IMR-90 (cell line): ENCODE results near the gene CHCT1. TPM values are rescaled to one million over a fixed set of nuclear protein-coding genes. Genes with fewer than 3 reads are reported as not detected.

Source experiments
- ATAC-seq: fragments of 200-7000 bp; cut with Tn5 transposase; 2 replicates; pipeline ENCODE4 v1.9.1; 2020; ENCODE audit warnings: low read depth, mild to moderate bottlenecking, moderate library complexity
- BruUV-seq: library from RNA; stranded (reverse); fragments of 400-500 nt; replicated peaks from 2 replicates; lab custom pipeline; 2021; lab: Mats Ljungman, UMichigan
- CTCF ChIA-PET: fragments of 300-600 bp; formaldehyde crosslinking; extraction: SDS; loops from one replicate; lab custom pipeline; 2021; ENCODE audit warnings: antibody characterized with exemption; lab: Yijun Ruan, JAX
- POLR2A ChIA-PET: fragments of 300-600 bp; sonication (Branson Sonifier 250); formaldehyde crosslinking; loops from one replicate; lab custom pipeline; 2022; ENCODE audit warnings: antibody characterized with exemption; ENCODE audit not compliant: unreplicated experiment; lab: Charles Lee
- DNase-seq: peaks from one replicate; pipeline ENCODE4 v3.0.0; 2013
- H2AFZ ChIP-seq: replicated peaks from 2 replicates; pipeline ENCODE3; 2013; ENCODE audit warnings: low read length, mild to moderate bottlenecking; ENCODE audit not compliant: poor library complexity
- H2AK5ac ChIP-seq: 2 replicates; pipeline ENCODE4 v1.6.1; 2013; ENCODE audit warnings: low read depth, low read length, inconsistent platforms
- H2AK9ac ChIP-seq: replicated peaks from 2 replicates; pipeline ENCODE3; 2013; ENCODE audit warnings: mild to moderate bottlenecking, low read depth, low read length, moderate library complexity; ENCODE audit not compliant: poor library complexity
- H2BK120ac ChIP-seq: 2 replicates; pipeline ENCODE4 v1.6.1; 2013; ENCODE audit warnings: low read depth, low read length, inconsistent platforms
- H2BK15ac ChIP-seq: 3 replicates; pipeline ENCODE4 v1.6.1; 2013; ENCODE audit warnings: low read depth, low read length, inconsistent platforms
- H2BK20ac ChIP-seq: 2 replicates; pipeline ENCODE4 v1.6.1; 2013; ENCODE audit warnings: low read depth, mild to moderate bottlenecking, inconsistent platforms, low read length, moderate library complexity
- H2BK5ac ChIP-seq: 2 replicates; pipeline ENCODE4 v1.6.1; 2013; ENCODE audit warnings: mild to moderate bottlenecking, low read depth, low read length, inconsistent platforms; ENCODE audit not compliant: poor library complexity, severe bottlenecking
- H3K14ac ChIP-seq: replicated peaks from 2 replicates; pipeline ENCODE4 v1.6.1; 2013; ENCODE audit warnings: low read depth, low read length, inconsistent platforms
- H3K18ac ChIP-seq: 2 replicates; pipeline ENCODE4 v1.6.1; 2013; ENCODE audit warnings: low read depth, low read length, control low read depth
- H3K23ac ChIP-seq: 2 replicates; pipeline ENCODE4 v1.6.1; 2013; ENCODE audit warnings: low read depth, low read length, inconsistent platforms
- H3K27ac ChIP-seq: 2 replicates; pipeline ENCODE4 v1.5.1; 2013; ENCODE audit warnings: mild to moderate bottlenecking, control low read depth, low read length; ENCODE audit not compliant: insufficient read depth
- H3K27me3 ChIP-seq: 2 replicates; pipeline ENCODE4 v1.6.1; 2013; ENCODE audit warnings: low read length; ENCODE audit not compliant: control insufficient read depth, insufficient read depth
- H3K36me3 ChIP-seq: 2 replicates; pipeline ENCODE4 v1.6.1; 2013; ENCODE audit warnings: low read length, mixed read lengths; ENCODE audit not compliant: control insufficient read depth, insufficient read depth
- H3K4ac ChIP-seq: 2 replicates; pipeline ENCODE4 v1.6.1; 2013; ENCODE audit warnings: low read depth, low read length, inconsistent platforms
- H3K4me1 ChIP-seq: 2 replicates; pipeline ENCODE4 v1.6.1; 2013; ENCODE audit warnings: low read length, mixed read lengths; ENCODE audit not compliant: control insufficient read depth, insufficient read depth
- H3K4me2 ChIP-seq: 2 replicates; pipeline ENCODE4 v1.6.1; 2013; ENCODE audit warnings: low read depth, mild to moderate bottlenecking, control low read depth, low read length, moderate library complexity
- H3K4me3 ChIP-seq: 2 replicates; pipeline ENCODE4 v1.5.1; 2013; ENCODE audit warnings: low read depth, mild to moderate bottlenecking, control low read depth, low read length, moderate library complexity; ENCODE audit not compliant: insufficient read depth
- H3K56ac ChIP-seq: 2 replicates; pipeline ENCODE4 v1.6.1; 2013; ENCODE audit warnings: low read length, inconsistent platforms; ENCODE audit not compliant: insufficient read depth; ENCODE audit errors: extremely low read depth
- H3K79me1 ChIP-seq, 2 experiments: 2 replicates each; pipeline ENCODE4 v1.6.1; 2013; ENCODE audit warnings: low read length in 2 of 2, inconsistent platforms in 1 of 2, low read depth in 1 of 2
- H3K9ac ChIP-seq: 2 replicates; pipeline ENCODE4 v1.6.1; 2013; ENCODE audit warnings: low read depth, low read length, control low read depth
- H3K9me1 ChIP-seq: 2 replicates; pipeline ENCODE4 v1.6.1; 2013; ENCODE audit warnings: low read length, inconsistent platforms; ENCODE audit not compliant: insufficient read depth
- H3K9me3 ChIP-seq: 2 replicates; pipeline ENCODE4 v1.6.1; 2013; ENCODE audit warnings: low read length; ENCODE audit not compliant: control insufficient read depth, insufficient read depth
- H4K20me1 ChIP-seq: 2 replicates; pipeline ENCODE4 v1.6.1; 2013; ENCODE audit warnings: low read length, inconsistent platforms; ENCODE audit not compliant: insufficient read depth
- H4K5ac ChIP-seq: 2 replicates; pipeline ENCODE4 v1.6.1; 2013; ENCODE audit warnings: mild to moderate bottlenecking, low read depth, low read length, control low read depth
- H4K8ac ChIP-seq, 2 experiments: 2 replicates each; pipeline ENCODE4 v1.6.1; 2013; ENCODE audit warnings: low read depth in 2 of 2, low read length in 2 of 2, control low read depth in 1 of 2, inconsistent platforms in 1 of 2
- H4K91ac ChIP-seq: 2 replicates; pipeline ENCODE4 v1.6.1; 2013; ENCODE audit warnings: low read depth, low read length, inconsistent platforms; ENCODE audit not compliant: insufficient read depth
- BHLHE40 ChIP-seq: fragments of 150-350 bp; IDR thresholded peaks from 2 replicates; pipeline ENCODE4 v1.6.1; 2016; ENCODE audit warnings: mild to moderate bottlenecking, low read depth, low read length
- CEBPB ChIP-seq: IDR thresholded peaks from 2 replicates; pipeline ENCODE4 v1.6.1; 2012; ENCODE audit warnings: low read depth, low read length, improper control_type of control experiment
- ELK1 ChIP-seq: fragments of 150-350 bp; IDR thresholded peaks from 2 replicates; pipeline ENCODE4 v1.6.1; 2016; ENCODE audit warnings: low read depth, mild to moderate bottlenecking, low read length, moderate library complexity, borderline replicate concordance
- FOS ChIP-seq: fragments of 150-350 bp; IDR thresholded peaks from 2 replicates; pipeline ENCODE4 v1.6.1; 2016; ENCODE audit warnings: low read depth, low read length
- MAFK ChIP-seq: IDR thresholded peaks from 2 replicates; pipeline ENCODE4 v1.6.1; 2012; ENCODE audit warnings: low read depth, low read length, improper control_type of control experiment
- MAZ ChIP-seq: IDR thresholded peaks from 2 replicates; pipeline ENCODE4 v1.6.1; 2012; ENCODE audit warnings: low read depth, mild to moderate bottlenecking, low read length, improper control_type of control experiment, moderate library complexity, borderline replicate concordance
- MXI1 ChIP-seq: IDR thresholded peaks from 2 replicates; pipeline ENCODE4 v1.6.1; 2012; ENCODE audit warnings: low read depth, mild to moderate bottlenecking, low read length, moderate library complexity, borderline replicate concordance
- NFE2L2 ChIP-seq: fragments of 150-350 bp; IDR thresholded peaks from 2 replicates; pipeline ENCODE4 v1.6.1; 2016; ENCODE audit warnings: low read depth, mild to moderate bottlenecking, low read length
- RAD21 ChIP-seq: IDR thresholded peaks from 2 replicates; pipeline ENCODE4 v1.6.1; 2012; ENCODE audit warnings: low read length, improper control_type of control experiment
- RCOR1 ChIP-seq: IDR thresholded peaks from 2 replicates; pipeline ENCODE4 v1.6.1; 2012; ENCODE audit warnings: mild to moderate bottlenecking, low read length, improper control_type of control experiment; ENCODE audit not compliant: insufficient replicate concordance
- RFX5 ChIP-seq: IDR thresholded peaks from 2 replicates; pipeline ENCODE4 v1.8.0; 2012; ENCODE audit warnings: low read depth, mild to moderate bottlenecking, low read length, moderate library complexity
- SMC3 ChIP-seq: fragments of 150-350 bp; IDR thresholded peaks from 2 replicates; pipeline ENCODE4 v1.6.1; 2016; ENCODE audit warnings: low read depth, mild to moderate bottlenecking, antibody characterized with exemption, low read length, moderate library complexity
- USF2 ChIP-seq: fragments of 150-350 bp; IDR thresholded peaks from 2 replicates; pipeline ENCODE4 v1.6.1; 2017; ENCODE audit warnings: mild to moderate bottlenecking, antibody characterized with exemption, low read length, low read depth
- WGBS, 2 experiments: methylation state at CpG; one replicate each; pipeline versions ENCODE4 v1.1.5 to v1.1.7; 2013; ENCODE audit warnings: missing lambda C conversion rate in 2 of 2; ENCODE audit not compliant: insufficient read length in 1 of 2; ENCODE audit errors: extremely low coverage in 2 of 2; 5-methylcytosine and 5-hydroxymethylcytosine counted together
- dilution Hi-C: fragments of 300-500 bp; cut with HindIII; formaldehyde crosslinking; loops from one replicate; pipeline ENCODE4 v1.14.3; 2018; ENCODE audit warnings: low sequenced_read_pairs; ENCODE audit not compliant: unreplicated experiment
- in situ Hi-C: fragments of 300-500 bp; cut with MboI; formaldehyde crosslinking; loops from 3 replicates; pipeline ENCODE4 v1.14.3; 2019; ENCODE audit warnings: low sequenced_read_pairs, inconsistent platforms, mixed read lengths
- intact Hi-C: fragments of 100-400 bp; cut with micrococcal nuclease; formaldehyde crosslinking; loops from 2 replicates; pipeline ENCODE4 v1.10.0; 2022
- polyA plus RNA-seq, 3 experiments: library from polyadenylated mRNA; depleted of rRNA; stranded (reverse); fragments of >200 nt; gene quantifications; 2 replicates each; pipeline ENCODE4 v1.2.3, GENCODE V29; 2012; ENCODE audit warnings: low replicate concordance in 1 of 3
- total RNA-seq: library from RNA; depleted of rRNA; stranded (reverse); fragments of >200 nt; gene quantifications from 2 replicates; pipeline ENCODE4 v1.2.3, GENCODE V29; 2012

CHCT1 gene
- total and polyA plus RNA-seq, 2 of the 4 experiments (the other 2 are of a cell fraction) = not detected

GRCh38 chr17:60435244-60436167 is 13.2 kb downstream of the CHCT1 start:
- ChIA-PET POLR2A (no interaction called here), CTCF (no interaction called here)
- H4K8ac ChIP-seq = peak overlapping the region in 1 of 2 experiments; percentile 81; a peak in 1 of 4 replicates
- peaks cover 5% of the 10 kb centered on the region for H3K9me3 ChIP-seq
- peak overlapping the region; percentile 33 for H3K4me2 ChIP-seq
- no peaks in the 10 kb centered on the region for H3K27me3 ChIP-seq
- H3K9me1 ChIP-seq = peaks cover 3% of the 10 kb centered on the region; the same call in 1 of the 2 replicates
- peak overlapping the region; percentile 66 for H2BK20ac ChIP-seq
- no peaks in the 10 kb centered on the region for H4K20me1 ChIP-seq
- no peaks in the 10 kb centered on the region for H3K36me3 ChIP-seq
- no peak overlapping the region; the same call in 1 of the 2 replicates for H4K91ac ChIP-seq
- in situ Hi-C loops (no loop called here), dilution Hi-C loops (no loop called here), intact Hi-C loops (loop anchor here (1.0 to 2.0 kb wide), 2 partner anchors 205 to 292 kb away; no protein-coding TSS in a partner anchor)
- 0 out of 2 replicates have a peak overlapping the region, but pooled peaks have one; percentile 54 for H3K14ac ChIP-seq
- peak overlapping the region; percentile 80 for H2AK9ac ChIP-seq
- H2BK15ac ChIP-seq = peak overlapping the region; percentile 33; the same call in 2 of the 3 replicates
- no peak overlapping the region for H3K56ac ChIP-seq
- no TSS peak for BruUV-seq
- peak; percentile 93 for ATAC-seq
- peak overlapping the region; percentile 70 for H3K18ac ChIP-seq
- peak overlapping the region; percentile 49; the same call in 1 of the 2 replicates for H3K27ac ChIP-seq
- peak overlapping the region; percentile 93 for H2AFZ ChIP-seq
- 80% methylated on average over 7 of the region's 28 CpGs; no CpG with 5 or more reads in 1 of the 2 experiments for WGBS, 2 experiments
- DNase-seq = peak; percentile 89
- peak overlapping the region; percentile 38; the same call in 1 of the 2 replicates for H4K5ac ChIP-seq
- H3K9ac ChIP-seq = no peak overlapping the region; the same call in 1 of the 2 replicates
- H3K4ac ChIP-seq = peak overlapping the region; percentile 76
- H3K4me3 ChIP-seq = no peak overlapping the region
- H3K4me1 ChIP-seq = peaks cover 3% of the 10 kb centered on the region
- peak overlapping the region; percentile 32 for H2BK5ac ChIP-seq
- H3K79me1 ChIP-seq = no peaks in the 10 kb centered on the region
- H3K23ac ChIP-seq = peak overlapping the region; percentile 61; the same call in 1 of the 2 replicates
- H2BK120ac ChIP-seq = peak overlapping the region; percentile 74
- H2AK5ac ChIP-seq = peak overlapping the region; percentile 16; the same call in 1 of the 2 replicates
- TF ChIP-seq MAFK = no peak
- TF ChIP-seq MXI1 = peak; percentile 90
- no peak for TF ChIP-seq ELK1
- no peak for TF ChIP-seq NFE2L2
- no peak for TF ChIP-seq CEBPB
- peak; percentile 91 for TF ChIP-seq SMC3
- TF ChIP-seq MAZ = no peak
- no peak for TF ChIP-seq RCOR1
- peak; percentile 97 for TF ChIP-seq RAD21
- no peak for TF ChIP-seq USF2
- no peak for TF ChIP-seq FOS
- no peak for TF ChIP-seq RFX5
- TF ChIP-seq BHLHE40 = no peak
